ENCODE measurements around the gene GNPTG. TPM values are rescaled to one million over a fixed set of nuclear protein-coding genes. Genes with fewer than 3 reads are reported as not detected.

The GNPTG gene
- polyA plus RNA-seq, 1 of the 3 experiments (the other 2 are of a cell fraction), result 113 TPM

- Histone ChIP-seq H3K79me2 (ENCODE audit: insufficient read depth) (no peaks in the 10 kb centered on the region), H3K4me2 (no peak overlapping the region), H4K20me1 (ENCODE audit: insufficient read depth) (no peaks in the 10 kb centered on the region), H3K4me1 (ENCODE audit: control insufficient read depth in 1 of 2, insufficient read depth in 2 of 2, low read depth in 1 of 2, low read length in 1 of 2) (no peaks in the 10 kb centered on the region), H3K9ac (no peak overlapping the region), H3K9me3 (no peaks in the 10 kb centered on the region), H3K36me3 (replicated peaks in 1 of 2; ENCODE audit: control insufficient read depth in 1 of 2, insufficient read depth in 2 of 2, low read length in 1 of 2) (peaks cover 0 to 6% of the 10 kb centered on the region in 2 experiments), H2AFZ (ENCODE audit: low read depth) (no peak overlapping the region), H3K27ac (ENCODE audit: low read depth in 2 of 2, low read length in 1 of 2) (no peak overlapping the region), H3K27me3 (ENCODE audit: insufficient read depth) (no peaks in the 10 kb centered on the region), H3F3A (replicated peaks; ENCODE audit: insufficient read depth) (no peaks in the 10 kb centered on the region), H3K4me3 (ENCODE audit: low read depth in 2 of 2, low read length in 1 of 2) (no peak overlapping the region), H3K9me2 (no peaks in the 10 kb centered on the region)
- WGBS (ENCODE audit: low lambda C conversion rate), result 89% methylated on average over 18 of the region's 19 CpGs
- TF ChIP-seq ZBTB33 (IDR thresholded peaks at IDR 0.05; ENCODE audit: borderline replicate concordance, low read depth), result no peak
- no peak for TF ChIP-seq NFIC (IDR thresholded peaks at IDR 0.05; ENCODE audit: borderline replicate concordance)
- TF ChIP-seq TEAD4 (IDR thresholded peaks at IDR 0.05; ENCODE audit: borderline replicate concordance, insufficient read depth), result no peak
- no peak for TF ChIP-seq GABPA (IDR thresholded peaks at IDR 0.05; ENCODE audit: low read depth)
- no peak for TF ChIP-seq RAD21 (IDR thresholded peaks at IDR 0.05; ENCODE audit: low read length)
- no peak for TF ChIP-seq SIN3A (IDR thresholded peaks at IDR 0.05; ENCODE audit: borderline replicate concordance, low read depth, low read length)
- no peak for TF ChIP-seq CHD2 (IDR thresholded peaks at IDR 0.05; ENCODE audit: low read length, partially characterized antibody)
- no peak for TF ChIP-seq PBX3 (IDR thresholded peaks at IDR 0.05)
- CTCF ChIA-PET, result interaction anchor here (0.6 kb wide), 1 partner anchor 378 kb away, joined by 3 read pairs; the partner anchor contains the start of genes EME2 and MRPS34
- DNase-seq, result no peak
- POLR2A ChIA-PET, result no interaction called here
Measured at GRCh38 chr16:1394367-1394951, 42.7 kb downstream of the GNPTG start.

GRCh38 chr16:1395444-1396031 is 43.8 kb downstream of the GNPTG start:
- ChIA-PET CTCF (no interaction called here), POLR2A (no interaction called here)
- no peak overlapping the region for H2AFZ ChIP-seq (ENCODE audit: low read depth)
- DNase-seq, result no peak
- H3K79me2 ChIP-seq (ENCODE audit: insufficient read depth), result no peaks in the 10 kb centered on the region
- H3K9me2 ChIP-seq, result no peaks in the 10 kb centered on the region
- no peaks in the 10 kb centered on the region for H3K27me3 ChIP-seq (ENCODE audit: insufficient read depth)
- H3K9me3 ChIP-seq, result no peaks in the 10 kb centered on the region
- H3F3A ChIP-seq (replicated peaks; ENCODE audit: insufficient read depth), result no peaks in the 10 kb centered on the region
- H3K36me3 ChIP-seq (replicated peaks in 1 of 2; ENCODE audit: control insufficient read depth in 1 of 2, insufficient read depth in 2 of 2, low read length in 1 of 2), result peaks cover 0 to 6% of the 10 kb centered on the region in 2 experiments
- no peak overlapping the region for H3K9ac ChIP-seq
- H4K20me1 ChIP-seq (ENCODE audit: insufficient read depth), result no peaks in the 10 kb centered on the region
- no peak overlapping the region for H3K4me2 ChIP-seq
- H3K4me3 ChIP-seq (ENCODE audit: low read depth in 2 of 2, low read length in 1 of 2), result no peak overlapping the region
- TF ChIP-seq NFIC (IDR thresholded peaks at IDR 0.05; ENCODE audit: borderline replicate concordance) (no peak), ELF1 (IDR thresholded peaks at IDR 0.05) (no peak), USF1 (IDR thresholded peaks at IDR 0.05; ENCODE audit: borderline replicate concordance, low read depth) (no peak), EZH2phosphoT487 (IDR thresholded peaks at IDR 0.05; ENCODE audit: borderline replicate concordance, low read depth) (no peak), FOXJ3 (CRISPR knock-in tag; IDR thresholded peaks at IDR 0.05) (no peak), FOSL2 (IDR thresholded peaks at IDR 0.05; ENCODE audit: borderline replicate concordance, low read depth) (no peak), GABPA (IDR thresholded peaks at IDR 0.05; ENCODE audit: low read depth) (no peak)
- no peaks in the 10 kb centered on the region for H3K4me1 ChIP-seq (ENCODE audit: control insufficient read depth in 1 of 2, insufficient read depth in 2 of 2, low read depth in 1 of 2, low read length in 1 of 2)
- 95% methylated on average over 14 of the region's 22 CpGs for WGBS (ENCODE audit: low lambda C conversion rate)
- H3K27ac ChIP-seq (ENCODE audit: low read depth in 2 of 2, low read length in 1 of 2), result no peak overlapping the region
